HepG2 (cell line): ENCODE measurements around the gene GPR33. TPM values are rescaled to one million over a fixed set of nuclear protein-coding genes. Genes with fewer than 3 reads are reported as not detected.

Experiments used
- CBX1 ChIP-seq: IDR thresholded peaks from one replicate; pipeline ENCODE4 v1.6.1; 2016; ENCODE audit warnings: antibody characterized with exemption, low read depth
- DNMT3B ChIP-seq: conservative IDR thresholded peaks from 2 replicates; pipeline ENCODE4 v1.6.1; 2016; ENCODE audit warnings: missing biosample characterization, control low read depth
- GTF2F1 ChIP-seq: fragments of 150-350 bp; IDR thresholded peaks from 2 replicates; pipeline ENCODE4 v1.6.1; 2014; ENCODE audit warnings: low read length
- HDAC6 ChIP-seq: fragments of 200-600 bp; sonication (generic); IDR thresholded peaks from 2 replicates; pipeline ENCODE4 v1.7.0; 2017; ENCODE audit warnings: mild to moderate bottlenecking, antibody characterized with exemption, low read length, low read depth
- MIER2 ChIP-seq: IDR thresholded peaks from 2 replicates; pipeline ENCODE4 v1.6.1; 2016; ENCODE audit warnings: missing biosample characterization, missing genetic modification reagents
- NR2F1 ChIP-seq, 2 experiments: fragments of 450-650 bp in 1 of 2; formaldehyde crosslinking in 1 of 2; IDR thresholded peaks; 2 replicates each; pipeline versions ENCODE4 v1.5.0 to v1.6.1; 2016 to 2020; ENCODE audit warnings: mild to moderate bottlenecking in 1 of 2, missing compliant biosample characterization in 1 of 2, missing genetic modification reagents in 1 of 2, moderate library complexity in 1 of 2
- PITX1 ChIP-seq: sonication (generic); formaldehyde crosslinking; IDR thresholded peaks from 2 replicates; pipeline ENCODE4 v1.5.1; 2020; ENCODE audit warnings: mild to moderate bottlenecking, missing genetic modification reagents
- REXO4 ChIP-seq: sonication (generic); formaldehyde crosslinking; IDR thresholded peaks from 2 replicates; pipeline ENCODE4 v1.8.0; 2022; ENCODE audit warnings: missing genetic modification reagents, mild to moderate bottlenecking, borderline replicate concordance
- ZBTB25 ChIP-seq: IDR thresholded peaks from 2 replicates; pipeline ENCODE4 v1.6.1; 2018; ENCODE audit warnings: missing genetic modification reagents
- ZNF784 ChIP-seq: sonication (generic); formaldehyde crosslinking; IDR thresholded peaks from 2 replicates; pipeline ENCODE4 v1.5.1; 2020; ENCODE audit warnings: missing genetic modification reagents, mild to moderate bottlenecking, borderline replicate concordance
- ZNF878 ChIP-seq: sonication (generic); formaldehyde crosslinking; IDR thresholded peaks from 2 replicates; pipeline ENCODE4 v1.8.1; 2023; ENCODE audit warnings: mild to moderate bottlenecking, missing genetic modification reagents, moderate library complexity
- polyA plus RNA-seq, 8 experiments: library from polyadenylated mRNA; depleted of rRNA in 3 of 8; stranded (reverse) in 7 of 8; unstranded in 1 of 8; fragments of >200 nt; fragmentation: Illumina TruSeq in 4 of 8; extraction: Trizol in 4 of 8; gene quantifications; 2 replicates each; pipeline versions ENCODE4 v1.2.1 to v1.2.3, GENCODE V29; 2011 to 2016; ENCODE audit warnings: low read depth in 4 of 8, missing spikeins in 1 of 8, mixed read lengths in 1 of 8; ENCODE audit not compliant: insufficient read depth in 1 of 8
- total RNA-seq, 5 experiments: library from RNA; depleted of rRNA; stranded (reverse); fragments of >200 nt; fragmentation: Illumina TruSeq; extraction: Trizol; gene quantifications; 2 replicates each; pipeline ENCODE4 v1.2.3, GENCODE V29; 2016; ENCODE audit warnings: low read depth in 1 of 5
- TF ChIP-seq, protein P1 (sequence below): IDR thresholded peaks from 2 replicates; pipeline ENCODE4 v1.6.1; 2016; ENCODE audit warnings: low read depth, control low read depth
- TF ChIP-seq, protein P2 (sequence below), 2 experiments: fragments of 450-650 bp in 1 of 2; sonication (generic) in 1 of 2; formaldehyde crosslinking in 1 of 2; IDR thresholded peaks; 2 replicates each; pipeline versions ENCODE4 v1.6.1 to v1.8.0; 2016 to 2022; ENCODE audit warnings: antibody characterized with exemption in 1 of 2, mild to moderate bottlenecking in 1 of 2, missing genetic modification reagents in 1 of 2
- TF ChIP-seq, protein P3 (sequence below): sonication (generic); formaldehyde crosslinking; IDR thresholded peaks from 2 replicates; pipeline ENCODE4 v1.4.0; 2020; ENCODE audit warnings: mild to moderate bottlenecking, low read depth, missing genetic modification reagents

Gene GPR33
- total and polyA plus RNA-seq, 2 of the 13 experiments (the other 11 are each of a cell fraction or from before 2014, with no cell fraction given), result not detected

- TF ChIP-seq ZBTB25 (CRISPR knock-in tag) (no peak), MIER2 (CRISPR knock-in tag) (no peak), NR2F1 (CRISPR knock-in tag; IDR thresholded peaks at IDR 0.05) (no peak), HDAC6 (no peak), REXO4 (CRISPR knock-in tag) (no peak), ZNF784 (no peak), DNMT3B (CRISPR knock-in tag) (no peak), ZNF878 (CRISPR knock-in tag) (no peak; the same call in 1 of the 2 replicates), PITX1 (no peak), GTF2F1 (no peak), CBX1 (no peak)
- TF ChIP-seq, protein P1, sequence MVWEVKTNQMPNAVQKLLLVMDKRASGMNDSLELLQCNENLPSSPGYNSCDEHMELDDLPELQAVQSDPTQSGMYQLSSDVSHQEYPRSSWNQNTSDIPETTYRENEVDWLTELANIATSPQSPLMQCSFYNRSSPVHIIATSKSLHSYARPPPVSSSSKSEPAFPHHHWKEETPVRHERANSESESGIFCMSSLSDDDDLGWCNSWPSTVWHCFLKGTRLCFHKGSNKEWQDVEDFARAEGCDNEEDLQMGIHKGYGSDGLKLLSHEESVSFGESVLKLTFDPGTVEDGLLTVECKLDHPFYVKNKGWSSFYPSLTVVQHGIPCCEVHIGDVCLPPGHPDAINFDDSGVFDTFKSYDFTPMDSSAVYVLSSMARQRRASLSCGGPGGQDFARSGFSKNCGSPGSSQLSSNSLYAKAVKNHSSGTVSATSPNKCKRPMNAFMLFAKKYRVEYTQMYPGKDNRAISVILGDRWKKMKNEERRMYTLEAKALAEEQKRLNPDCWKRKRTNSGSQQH (CRISPR knock-in tag), result no peak
- TF ChIP-seq, protein P2, sequence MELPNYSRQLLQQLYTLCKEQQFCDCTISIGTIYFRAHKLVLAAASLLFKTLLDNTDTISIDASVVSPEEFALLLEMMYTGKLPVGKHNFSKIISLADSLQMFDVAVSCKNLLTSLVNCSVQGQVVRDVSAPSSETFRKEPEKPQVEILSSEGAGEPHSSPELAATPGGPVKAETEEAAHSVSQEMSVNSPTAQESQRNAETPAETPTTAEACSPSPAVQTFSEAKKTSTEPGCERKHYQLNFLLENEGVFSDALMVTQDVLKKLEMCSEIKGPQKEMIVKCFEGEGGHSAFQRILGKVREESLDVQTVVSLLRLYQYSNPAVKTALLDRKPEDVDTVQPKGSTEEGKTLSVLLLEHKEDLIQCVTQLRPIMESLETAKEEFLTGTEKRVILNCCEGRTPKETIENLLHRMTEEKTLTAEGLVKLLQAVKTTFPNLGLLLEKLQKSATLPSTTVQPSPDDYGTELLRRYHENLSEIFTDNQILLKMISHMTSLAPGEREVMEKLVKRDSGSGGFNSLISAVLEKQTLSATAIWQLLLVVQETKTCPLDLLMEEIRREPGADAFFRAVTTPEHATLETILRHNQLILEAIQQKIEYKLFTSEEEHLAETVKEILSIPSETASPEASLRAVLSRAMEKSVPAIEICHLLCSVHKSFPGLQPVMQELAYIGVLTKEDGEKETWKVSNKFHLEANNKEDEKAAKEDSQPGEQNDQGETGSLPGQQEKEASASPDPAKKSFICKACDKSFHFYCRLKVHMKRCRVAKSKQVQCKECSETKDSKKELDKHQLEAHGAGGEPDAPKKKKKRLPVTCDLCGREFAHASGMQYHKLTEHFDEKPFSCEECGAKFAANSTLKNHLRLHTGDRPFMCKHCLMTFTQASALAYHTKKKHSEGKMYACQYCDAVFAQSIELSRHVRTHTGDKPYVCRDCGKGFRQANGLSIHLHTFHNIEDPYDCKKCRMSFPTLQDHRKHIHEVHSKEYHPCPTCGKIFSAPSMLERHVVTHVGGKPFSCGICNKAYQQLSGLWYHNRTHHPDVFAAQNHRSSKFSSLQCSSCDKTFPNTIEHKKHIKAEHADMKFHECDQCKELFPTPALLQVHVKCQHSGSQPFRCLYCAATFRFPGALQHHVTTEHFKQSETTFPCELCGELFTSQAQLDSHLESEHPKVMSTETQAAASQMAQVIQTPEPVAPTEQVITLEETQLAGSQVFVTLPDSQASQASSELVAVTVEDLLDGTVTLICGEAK (IDR thresholded peaks at IDR 0.05), result no peak
- TF ChIP-seq, protein P2 (CRISPR knock-in tag; IDR thresholded peaks at IDR 0.05), result no peak
- TF ChIP-seq, protein P3, sequence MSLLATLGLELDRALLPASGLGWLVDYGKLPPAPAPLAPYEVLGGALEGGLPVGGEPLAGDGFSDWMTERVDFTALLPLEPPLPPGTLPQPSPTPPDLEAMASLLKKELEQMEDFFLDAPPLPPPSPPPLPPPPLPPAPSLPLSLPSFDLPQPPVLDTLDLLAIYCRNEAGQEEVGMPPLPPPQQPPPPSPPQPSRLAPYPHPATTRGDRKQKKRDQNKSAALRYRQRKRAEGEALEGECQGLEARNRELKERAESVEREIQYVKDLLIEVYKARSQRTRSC, result no peak
Measured at GRCh38 chr14:31457665-31458659, 29.9 kb downstream of the GPR33 start (continued).
